GM18517 (cell line): ENCODE results near the gene PNLIPRP2.

Source experiments
- ATAC-seq: cut with Tn5 transposase; IDR thresholded peaks from one replicate; pipeline ENCODE4 v1.9.1; 2021; ENCODE audit warnings: mild to moderate bottlenecking, moderate library complexity; ENCODE audit not compliant: unreplicated experiment

Gene PNLIPRP2

DNA sequence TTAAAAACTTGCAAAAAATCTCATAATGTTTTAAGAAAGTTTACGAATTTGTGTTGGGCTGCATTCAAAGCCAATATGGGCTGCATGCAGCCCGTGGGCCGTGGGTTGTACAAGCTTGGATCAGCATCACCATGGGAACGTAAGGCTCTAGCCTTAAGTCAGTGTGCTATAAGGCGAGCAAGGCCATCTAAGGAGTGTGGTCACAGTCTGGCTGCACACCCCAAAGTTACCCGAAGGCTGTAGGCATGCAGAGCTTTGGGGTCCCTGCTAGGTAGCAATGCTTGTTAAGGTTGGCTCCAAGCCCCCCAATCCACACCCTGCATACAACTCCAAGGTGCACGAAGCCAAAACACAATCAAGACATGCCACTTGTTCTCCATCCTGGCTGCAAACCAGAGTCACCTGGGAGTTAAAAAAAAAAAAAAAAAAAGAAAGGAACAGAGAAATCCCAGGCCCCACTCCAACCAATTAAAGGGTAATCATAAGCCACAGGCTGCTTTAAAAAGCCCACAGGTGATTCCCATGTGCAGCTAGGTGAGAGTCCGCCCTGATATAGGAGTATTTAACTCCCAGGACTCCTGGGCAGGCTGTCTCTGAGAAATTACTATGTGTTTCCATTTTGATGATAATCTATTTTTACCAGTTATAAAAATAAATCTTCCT lies 8.5 kb upstream of the PNLIPRP2 start:
- no peak for ATAC-seq

DNA sequence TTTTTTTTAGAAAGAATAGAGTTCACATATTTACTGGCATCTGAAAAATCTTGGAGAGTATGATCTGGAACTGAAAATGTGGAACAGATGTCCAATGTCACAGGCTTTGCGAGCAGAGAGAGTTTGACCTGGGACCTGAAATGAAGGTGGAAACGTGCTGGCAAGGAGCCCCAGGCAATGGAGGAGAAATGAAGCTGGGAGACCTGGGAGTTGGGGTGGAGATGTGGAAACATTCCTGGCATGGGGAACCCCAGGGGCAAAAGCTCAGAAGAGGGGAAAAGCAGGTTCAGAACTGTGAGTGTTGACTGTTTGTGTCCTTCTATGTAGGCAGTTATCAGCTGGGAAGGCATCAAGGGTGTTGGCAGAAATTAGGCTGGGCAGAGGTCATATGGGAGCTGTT lies 7.3 kb upstream of the PNLIPRP2 start:
- ATAC-seq = no peak

DNA sequence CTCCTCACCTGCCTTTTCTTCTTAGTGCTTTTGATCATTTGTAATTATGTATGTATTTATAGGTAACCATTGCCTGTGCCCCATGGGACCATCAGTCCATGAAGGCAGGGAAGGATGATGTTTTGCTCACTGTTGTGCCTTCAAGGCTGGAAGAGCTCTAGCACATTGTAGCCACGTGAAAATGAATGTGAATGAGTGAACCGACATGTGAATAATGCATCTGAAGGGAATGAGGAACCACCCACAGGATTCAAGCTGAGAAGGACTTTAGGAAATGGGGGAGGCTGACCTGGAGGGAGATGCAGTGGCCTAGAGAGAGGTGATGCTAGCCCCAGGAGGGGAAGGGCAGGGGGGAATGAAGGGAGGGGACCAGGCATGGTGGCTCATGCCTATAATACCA lies 6.0 kb upstream of the PNLIPRP2 start:
- no peak for ATAC-seq

DNA sequence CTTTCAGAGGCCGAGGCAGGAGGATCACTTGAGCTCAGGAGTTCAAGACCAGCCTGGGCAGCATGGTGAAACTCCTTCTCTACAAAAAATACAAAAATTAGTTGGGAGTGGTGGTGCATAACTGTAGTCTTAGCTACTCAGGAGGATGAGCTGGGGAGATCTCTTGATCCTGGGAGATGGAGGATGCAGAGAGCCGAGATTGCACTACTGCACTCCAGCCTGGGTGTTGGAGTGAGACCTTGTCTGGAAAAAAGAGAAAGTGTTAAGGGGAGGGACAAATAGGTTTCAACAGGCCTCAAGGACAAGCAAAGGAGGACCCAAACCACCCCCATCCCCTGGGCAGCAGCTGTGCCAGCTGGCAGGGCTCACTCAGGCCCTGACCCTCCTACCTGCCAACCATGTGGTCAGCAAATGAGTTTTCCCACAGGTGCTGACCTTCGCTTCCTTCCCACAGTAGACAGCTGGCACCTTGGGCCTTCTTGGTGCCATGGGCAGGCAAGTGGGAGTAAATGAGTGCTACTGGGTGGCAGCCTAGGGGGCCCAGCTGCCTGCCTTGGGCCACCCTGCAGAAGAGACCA lies 5.5 kb upstream of the PNLIPRP2 start:
- no peak for ATAC-seq

DNA sequence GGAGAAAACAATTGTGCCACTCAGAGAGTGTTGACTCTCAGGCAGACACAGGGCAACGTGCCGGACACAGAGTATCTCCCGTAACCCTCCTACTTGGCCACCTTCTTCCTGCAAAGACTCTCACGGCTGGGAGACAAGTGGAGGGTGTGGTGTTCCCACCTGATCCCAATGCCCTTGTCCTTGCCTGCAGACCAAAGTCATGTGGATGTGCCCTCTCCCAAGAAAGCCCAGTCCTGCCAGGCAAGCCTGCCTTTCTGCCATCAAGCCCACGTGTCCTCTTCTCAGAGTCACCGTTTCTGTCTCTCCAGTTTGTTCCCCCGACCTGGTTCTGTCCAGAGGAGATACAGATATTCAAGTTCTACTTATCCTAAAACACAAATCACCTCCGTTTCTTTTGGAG lies 723 bp downstream of the PNLIPRP2 start:
- no peak for ATAC-seq

DNA sequence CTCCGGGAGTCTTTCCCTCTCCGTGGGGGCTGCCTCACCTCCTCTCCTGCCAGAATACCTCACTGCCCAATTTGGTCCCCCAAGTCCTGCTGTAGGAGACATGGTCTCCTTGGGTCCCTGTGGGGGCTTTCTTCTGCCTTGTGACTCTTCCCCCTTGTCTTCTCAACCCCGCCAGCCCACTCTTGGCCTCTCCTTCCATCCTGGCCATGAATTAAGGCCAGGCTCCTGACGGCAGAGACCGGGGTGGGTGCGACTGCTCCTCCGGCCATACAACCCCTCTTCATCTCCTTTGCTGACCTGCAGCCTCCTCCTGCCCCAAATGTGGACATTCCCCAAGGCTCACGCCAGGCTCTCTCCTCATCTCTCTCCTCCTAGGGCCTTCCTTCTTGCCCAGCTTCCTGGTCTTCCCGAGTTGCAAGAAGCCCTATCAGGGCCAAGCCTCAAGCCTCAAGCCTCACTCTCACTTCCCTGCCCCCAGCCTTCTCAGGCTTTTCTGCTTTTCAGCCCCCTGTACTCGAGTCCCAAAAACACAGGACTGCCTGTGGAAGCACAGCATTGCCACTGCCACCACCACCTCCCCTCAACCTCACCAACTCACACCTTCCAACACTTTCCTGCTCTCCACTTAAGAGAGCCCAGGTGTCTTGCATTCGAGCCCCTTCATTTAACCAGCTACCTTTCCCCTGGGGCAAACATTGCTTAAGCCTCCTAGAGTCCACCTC lies 1.3 kb downstream of the PNLIPRP2 start:
- no peak for ATAC-seq

DNA sequence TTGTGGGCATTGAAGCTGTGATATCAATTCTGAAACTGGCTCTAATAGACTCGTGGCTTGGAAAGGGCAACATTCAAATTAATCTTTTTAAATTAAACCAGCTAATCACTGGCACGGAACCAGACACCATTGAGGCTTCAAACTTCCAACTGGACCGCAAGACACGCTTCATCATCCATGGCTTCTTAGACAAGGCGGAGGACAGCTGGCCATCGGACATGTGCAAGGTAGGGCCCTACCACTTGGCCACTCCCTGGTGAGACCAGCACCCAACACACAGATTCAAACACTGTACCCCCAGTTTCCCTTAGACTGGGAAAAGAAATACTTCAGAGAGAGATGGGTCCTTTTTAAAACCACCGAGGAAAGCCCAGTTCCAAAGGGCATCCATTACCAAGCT lies 5.1 kb downstream of the PNLIPRP2 start:
- no peak for ATAC-seq

DNA sequence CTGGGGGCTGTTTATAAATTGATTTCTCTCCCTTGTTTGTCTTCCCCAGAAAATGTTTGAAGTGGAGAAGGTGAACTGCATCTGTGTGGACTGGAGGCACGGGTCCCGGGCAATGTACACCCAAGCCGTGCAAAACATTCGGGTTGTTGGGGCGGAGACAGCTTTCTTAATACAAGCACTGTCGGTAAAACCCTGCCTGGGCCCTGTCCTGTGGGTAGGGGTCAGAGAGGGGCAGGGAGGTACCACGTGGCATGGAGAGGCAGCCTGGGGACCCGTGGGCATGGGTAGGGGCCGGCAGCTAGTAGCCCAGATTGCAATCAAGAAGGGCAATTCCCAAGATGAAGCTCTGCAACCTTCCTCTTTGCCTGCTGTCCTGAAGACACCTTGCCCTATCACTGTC lies 6.1 kb downstream of the PNLIPRP2 start:
- no peak for ATAC-seq

DNA sequence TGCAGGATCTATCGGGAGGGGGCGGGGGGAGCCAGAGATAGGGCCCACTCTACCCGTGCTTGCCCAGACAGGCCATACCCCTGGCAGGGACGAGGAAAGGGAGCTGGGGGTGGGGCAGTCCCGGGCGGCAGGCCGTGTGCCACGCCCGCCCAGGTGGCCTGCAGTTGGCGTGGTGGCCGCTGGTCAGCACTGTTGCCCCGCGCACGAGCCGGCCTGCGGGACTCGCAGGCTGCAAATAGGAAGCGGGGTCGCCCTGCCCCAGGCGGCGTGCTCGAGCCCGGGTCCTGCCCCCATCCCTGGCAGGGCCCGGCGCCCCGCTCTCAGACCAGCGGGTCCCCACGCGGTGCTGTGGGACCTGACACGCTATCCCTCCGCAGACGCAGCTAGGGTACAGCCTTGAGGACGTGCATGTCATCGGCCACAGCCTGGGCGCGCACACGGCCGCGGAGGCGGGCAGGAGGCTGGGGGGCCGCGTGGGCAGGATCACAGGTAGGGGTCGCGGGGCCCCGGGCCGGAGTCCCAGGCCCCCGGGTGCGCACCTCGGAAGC lies 6.7 kb downstream of the PNLIPRP2 start:
- no peak for ATAC-seq

DNA sequence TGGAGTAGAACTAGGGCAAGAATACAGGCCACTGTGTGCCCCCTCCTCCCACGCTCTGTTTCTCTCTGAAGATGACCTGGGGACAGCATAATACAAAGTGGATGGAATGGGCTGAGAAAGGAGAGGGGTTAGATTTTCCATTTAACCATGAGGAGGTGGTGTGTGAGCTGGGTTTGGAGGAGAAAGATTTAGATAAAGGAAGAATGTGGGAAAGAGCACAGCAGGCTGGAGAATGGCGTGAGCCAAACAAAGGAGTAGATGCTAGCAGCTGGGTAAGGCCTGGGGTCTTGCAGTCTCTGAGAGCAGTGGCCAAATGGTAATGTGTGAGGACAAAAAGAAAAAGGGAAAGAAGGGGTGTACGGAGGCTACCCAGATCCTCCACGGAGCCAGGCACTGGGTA lies 8.6 kb downstream of the PNLIPRP2 start:
- no peak for ATAC-seq

DNA sequence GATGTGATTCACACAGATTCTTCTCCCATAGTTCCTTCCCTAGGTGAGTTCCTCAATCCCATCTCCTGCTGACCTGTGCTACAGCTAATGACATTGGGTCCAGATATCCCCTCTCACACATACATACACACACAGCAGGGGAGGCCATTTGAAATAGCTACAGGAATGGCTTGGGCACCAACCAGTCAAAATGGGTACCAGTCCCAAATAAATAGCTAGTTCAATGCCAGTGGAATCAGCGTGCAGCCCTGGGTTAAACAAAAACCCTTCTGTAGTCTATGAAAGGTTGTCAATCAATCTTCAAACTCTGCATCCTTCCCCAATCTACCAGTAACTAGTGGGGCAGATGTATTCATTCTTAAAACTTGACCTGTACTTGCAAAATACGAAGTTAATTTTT lies 9.3 kb downstream of the PNLIPRP2 start:
- ATAC-seq = no peak

DNA sequence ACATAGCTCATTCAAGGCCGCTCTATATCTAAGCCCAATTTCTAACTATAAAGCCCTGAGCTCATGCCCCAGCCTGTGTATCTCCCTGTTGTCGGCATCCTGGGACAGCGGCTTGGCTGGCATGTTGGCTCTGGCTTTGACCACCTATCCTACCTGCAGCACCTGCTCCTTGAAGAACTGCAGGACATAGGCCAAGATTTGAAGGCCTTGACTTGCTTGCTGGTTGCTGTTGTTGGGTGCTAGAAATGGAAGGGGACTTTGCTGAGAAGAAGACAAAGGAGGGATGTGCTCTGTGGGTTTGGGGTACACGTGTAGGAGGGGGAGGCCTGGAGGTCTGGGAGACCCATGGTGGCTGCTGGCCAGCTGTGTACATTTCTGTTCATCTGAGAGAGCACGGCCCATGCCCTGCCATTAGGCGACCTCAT lies 11.1 kb downstream of the PNLIPRP2 start:
- ATAC-seq = no peak

DNA sequence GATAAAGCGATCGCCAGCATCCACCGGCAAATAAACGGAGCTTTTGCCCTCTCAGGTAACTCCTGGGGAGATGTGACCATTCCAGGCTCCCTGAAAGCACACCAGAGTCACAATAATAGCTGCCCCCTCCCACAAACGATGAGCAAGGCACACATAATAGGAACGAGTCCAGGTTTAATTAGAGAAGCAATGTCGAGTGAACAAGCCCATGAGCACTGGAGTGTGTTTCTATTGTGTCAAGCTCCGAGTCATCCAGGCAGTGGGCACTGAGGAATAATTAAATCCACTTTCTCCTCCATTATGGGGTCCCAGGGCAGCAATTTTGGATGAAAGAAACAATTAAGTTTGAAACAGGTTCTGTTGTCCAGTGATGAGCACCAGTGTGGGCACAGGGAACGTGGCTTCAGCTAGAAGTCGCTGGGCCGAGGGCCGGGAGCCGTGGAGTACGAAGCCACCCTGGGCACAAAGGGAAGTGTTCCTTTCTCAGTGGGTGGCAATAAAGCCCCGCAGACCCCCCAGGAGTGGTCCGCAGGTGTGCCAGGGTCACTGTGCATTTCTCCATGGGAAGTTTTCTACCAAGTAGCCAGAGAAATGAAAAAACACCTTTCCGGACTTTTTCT lies 12.0 kb downstream of the PNLIPRP2 start:
- ATAC-seq = no peak

DNA sequence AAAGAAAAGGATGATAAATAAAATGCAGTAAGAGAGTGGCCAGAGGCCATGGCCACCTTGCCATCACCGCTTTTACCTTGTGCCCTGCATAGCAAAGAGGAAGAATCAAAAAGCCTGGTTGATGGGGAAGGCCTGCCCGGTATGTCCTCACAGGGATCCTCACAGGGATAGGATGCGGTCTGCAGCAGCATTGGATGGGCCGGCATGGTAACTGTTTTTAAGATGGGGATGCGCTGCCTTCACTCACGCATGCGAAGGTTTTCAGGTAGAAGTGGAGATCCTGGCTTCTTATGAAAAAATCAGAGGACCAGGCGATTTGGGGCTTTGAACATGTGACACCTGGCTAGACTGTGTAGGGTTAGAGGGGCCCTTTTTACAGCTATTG lies 12.5 kb downstream of the PNLIPRP2 start:
- ATAC-seq = no peak

DNA sequence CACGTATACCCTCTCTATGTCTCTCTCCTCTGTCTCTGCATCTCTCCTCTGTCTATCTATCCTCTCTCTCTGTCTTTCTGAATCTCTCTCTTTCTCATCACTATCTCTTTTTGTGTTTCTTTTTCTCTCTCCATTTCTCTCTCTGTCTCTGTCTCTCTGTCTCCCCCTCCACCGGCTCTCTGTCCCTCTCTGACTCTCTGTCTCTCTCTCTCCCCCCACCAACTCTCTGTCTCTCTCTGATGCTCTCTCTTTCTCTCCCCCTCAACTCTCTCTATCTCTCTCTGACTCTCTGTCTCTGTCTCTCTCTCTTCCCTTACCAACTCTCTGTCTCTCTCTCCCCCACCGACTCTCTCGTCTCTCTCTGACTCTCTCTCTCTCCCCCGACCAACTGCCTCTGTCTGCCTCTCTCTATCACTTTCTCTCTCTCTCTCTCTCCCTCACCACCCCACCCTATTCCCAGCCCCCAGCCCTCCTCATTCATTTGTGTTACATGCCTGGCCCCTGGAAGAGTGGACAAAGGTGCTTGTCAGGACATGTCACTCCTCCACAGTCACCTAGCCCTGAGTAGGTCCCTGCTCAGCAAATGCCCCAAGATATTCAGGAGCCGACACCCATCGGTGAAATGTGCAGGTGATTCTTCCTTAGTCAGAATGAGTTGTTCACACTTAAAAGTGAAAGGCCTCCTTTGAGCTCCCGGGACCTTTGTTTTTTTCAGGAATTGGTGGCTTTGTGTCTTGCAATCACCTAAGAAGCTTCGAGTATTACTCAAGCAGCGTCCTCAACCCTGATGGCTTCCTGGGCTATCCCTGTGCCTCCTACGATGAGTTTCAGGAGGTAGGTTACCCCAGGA lies 13.6 kb downstream of the PNLIPRP2 start:
- ATAC-seq = no peak

DNA sequence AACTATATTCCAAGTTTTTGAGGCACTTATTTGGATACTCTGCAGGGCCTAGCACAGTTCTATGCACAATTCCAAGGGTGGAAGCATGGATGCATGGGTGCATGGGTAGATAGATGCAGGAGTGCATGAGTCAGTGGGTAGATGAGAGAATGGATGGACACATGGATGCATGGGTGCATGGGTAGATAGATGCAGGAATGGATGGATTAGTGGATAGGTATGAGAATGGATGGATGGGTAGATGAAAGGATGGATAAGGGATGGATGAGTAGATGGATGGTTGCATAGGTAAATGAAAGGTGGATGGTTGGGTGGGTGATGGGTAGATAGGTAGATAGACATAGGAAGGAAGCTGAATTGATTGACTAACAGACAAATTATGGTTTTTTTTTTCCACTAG lies 15.6 kb downstream of the PNLIPRP2 start:
- ATAC-seq = no peak

DNA sequence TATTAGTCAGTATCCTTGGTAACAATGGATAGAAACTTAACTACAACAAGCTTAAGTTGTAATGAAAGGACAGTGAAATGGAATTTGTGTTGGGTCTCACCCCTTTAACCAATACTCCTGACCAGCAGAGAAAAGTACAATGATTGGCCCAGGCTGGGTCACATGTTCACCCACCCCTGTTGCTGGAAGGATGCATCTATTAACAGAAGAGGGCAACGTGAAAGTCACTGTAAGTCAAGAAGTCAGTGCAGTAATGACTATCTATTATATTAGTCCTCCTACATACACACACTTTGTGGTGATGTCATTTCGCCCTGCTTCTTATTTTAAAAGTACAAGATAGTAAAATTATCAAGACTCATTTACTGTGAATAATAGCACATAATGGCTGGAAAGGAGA lies 16.2 kb downstream of the PNLIPRP2 start:
- no peak for ATAC-seq

DNA sequence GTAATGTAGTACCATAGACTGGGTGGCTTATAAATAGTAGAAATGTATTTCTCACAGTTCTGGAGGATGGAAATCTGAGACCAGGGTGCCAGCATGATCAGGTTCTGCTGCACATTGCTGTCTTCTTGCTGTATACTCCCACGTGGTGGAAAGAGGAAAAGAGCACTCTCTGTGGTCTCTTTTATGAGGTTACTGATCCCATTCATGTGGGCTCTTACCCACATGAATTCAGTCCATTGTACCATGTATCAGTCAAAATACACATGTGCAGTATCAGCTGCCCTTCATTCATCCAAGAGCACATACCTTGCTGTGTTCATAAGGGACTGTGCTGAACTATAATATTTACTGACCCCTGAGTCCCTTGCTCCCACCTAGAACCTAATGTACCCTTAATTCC lies 17.1 kb downstream of the PNLIPRP2 start:
- no peak for ATAC-seq

DNA sequence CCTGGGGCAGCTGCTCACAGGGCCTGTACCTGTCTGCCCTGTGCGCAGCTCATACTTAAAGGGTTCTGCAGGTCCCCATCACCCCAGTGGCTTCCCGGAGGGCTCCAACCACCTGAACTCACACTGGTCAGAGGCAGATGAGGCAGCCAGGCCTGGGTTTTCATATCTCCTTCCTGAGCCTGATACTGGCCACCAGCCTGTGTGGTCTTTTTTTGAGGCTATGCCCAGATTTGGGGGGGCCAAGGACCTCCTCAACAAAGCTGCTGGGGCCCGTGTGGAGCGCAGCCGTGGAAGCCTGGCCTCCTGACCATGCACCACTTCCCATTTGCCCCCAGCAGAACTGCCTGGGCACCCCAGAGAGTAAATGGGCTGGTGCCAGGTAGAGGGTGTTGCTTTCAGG lies 25.7 kb downstream of the PNLIPRP2 start:
- no peak for ATAC-seq

DNA sequence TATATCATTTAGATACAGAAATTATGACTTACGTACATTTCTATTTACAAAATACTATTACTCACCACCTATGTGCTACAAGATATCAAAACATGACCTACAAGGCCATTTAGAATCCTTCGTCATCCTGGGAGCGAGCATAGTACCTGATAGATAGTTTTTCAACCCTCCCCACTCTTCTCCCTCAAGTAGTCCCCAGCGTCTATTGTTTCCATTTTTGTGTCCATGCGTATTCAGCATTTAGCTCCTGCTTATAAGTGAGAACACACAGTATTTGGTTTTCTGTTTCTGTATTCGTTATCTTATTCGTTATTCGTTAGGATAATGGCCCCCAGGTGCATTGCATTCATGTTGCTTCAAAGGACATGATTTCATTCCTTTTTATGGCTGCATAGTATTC lies 28.1 kb downstream of the PNLIPRP2 start:
- no peak for ATAC-seq

DNA sequence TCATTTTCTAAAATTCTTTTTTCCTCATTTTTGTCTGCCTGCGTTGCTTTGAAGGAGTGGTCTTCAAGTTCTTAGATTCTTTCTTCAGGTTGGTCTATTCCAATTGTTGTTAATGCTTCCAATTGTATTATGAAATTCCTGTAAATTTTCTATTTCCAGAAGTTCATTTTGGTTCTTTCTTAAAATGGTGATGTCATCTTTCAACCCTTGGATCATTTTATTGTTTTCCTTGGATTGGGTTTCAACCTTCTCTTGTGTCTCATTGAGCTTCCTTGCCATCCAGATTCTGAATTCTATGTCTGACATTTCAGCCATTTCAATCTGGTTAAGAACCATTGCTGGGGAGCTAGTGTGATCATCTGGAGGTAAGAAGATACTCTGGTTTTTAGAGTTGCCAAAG lies 33.1 kb downstream of the PNLIPRP2 start:
- no peak for ATAC-seq
